AG09309 (cell line): ENCODE measurements around the gene ZNF316.

Source experiments
- DNase-seq: peaks from one replicate; pipeline ENCODE4 v3.0.0-alpha.2; 2010; ENCODE audit warnings: low read depth
- H3K4me3 ChIP-seq: 2 replicates; pipeline ENCODE4 v1.5.1; 2011; ENCODE audit warnings: mild to moderate bottlenecking, low read depth, low read length, moderate library complexity; ENCODE audit not compliant: control insufficient read depth
- TF ChIP-seq, protein P1 (sequence below): IDR thresholded peaks from 2 replicates; pipeline ENCODE4 v1.5.1; 2011; ENCODE audit warnings: mild to moderate bottlenecking, low read depth, low read length, inconsistent platforms; ENCODE audit not compliant: insufficient read depth, control insufficient read depth; ENCODE audit errors: missing control alignments

The ZNF316 gene

DNA sequence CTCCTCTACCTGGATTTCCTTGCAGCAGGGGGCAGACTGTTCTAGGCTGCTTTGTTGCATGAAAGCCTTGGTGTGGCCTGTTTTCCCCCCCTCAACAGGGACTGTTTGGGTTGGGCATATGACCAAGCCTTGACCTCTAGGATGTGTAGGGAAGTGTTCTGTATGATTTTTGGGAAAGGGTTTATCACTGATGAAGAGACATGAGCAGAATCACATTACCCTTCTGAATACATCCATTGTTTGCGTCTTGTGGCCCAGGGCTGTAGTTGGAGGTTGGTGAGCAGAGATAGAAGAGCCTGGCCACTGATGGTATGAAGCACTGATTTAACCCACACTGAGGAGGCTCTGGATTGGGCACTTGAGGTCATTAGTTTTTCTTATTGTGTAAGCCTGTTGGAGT lies 43.0 kb downstream of the ZNF316 start:
- no peak for DNase-seq
- TF ChIP-seq, protein P1, sequence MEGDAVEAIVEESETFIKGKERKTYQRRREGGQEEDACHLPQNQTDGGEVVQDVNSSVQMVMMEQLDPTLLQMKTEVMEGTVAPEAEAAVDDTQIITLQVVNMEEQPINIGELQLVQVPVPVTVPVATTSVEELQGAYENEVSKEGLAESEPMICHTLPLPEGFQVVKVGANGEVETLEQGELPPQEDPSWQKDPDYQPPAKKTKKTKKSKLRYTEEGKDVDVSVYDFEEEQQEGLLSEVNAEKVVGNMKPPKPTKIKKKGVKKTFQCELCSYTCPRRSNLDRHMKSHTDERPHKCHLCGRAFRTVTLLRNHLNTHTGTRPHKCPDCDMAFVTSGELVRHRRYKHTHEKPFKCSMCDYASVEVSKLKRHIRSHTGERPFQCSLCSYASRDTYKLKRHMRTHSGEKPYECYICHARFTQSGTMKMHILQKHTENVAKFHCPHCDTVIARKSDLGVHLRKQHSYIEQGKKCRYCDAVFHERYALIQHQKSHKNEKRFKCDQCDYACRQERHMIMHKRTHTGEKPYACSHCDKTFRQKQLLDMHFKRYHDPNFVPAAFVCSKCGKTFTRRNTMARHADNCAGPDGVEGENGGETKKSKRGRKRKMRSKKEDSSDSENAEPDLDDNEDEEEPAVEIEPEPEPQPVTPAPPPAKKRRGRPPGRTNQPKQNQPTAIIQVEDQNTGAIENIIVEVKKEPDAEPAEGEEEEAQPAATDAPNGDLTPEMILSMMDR = no peak
- H3K4me3 ChIP-seq = no peak overlapping the region

DNA sequence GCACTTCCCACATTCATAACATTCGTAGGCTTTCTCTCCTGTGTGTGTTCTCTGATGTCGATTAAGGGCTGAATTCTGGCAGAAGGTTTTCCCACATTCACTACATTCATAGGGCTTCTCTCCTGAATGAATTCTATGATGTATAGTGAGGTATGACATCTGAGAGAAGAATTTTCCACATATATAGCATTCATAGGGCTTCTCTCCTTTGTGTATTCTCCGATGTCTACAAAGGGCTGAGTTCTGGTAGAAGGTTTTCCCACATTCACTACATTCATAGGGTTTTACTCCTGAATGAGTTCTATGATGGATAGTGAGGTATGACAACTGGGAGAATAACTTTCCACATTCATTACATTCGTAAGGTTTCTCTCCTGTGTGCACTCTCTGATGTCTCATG lies 54.0 kb downstream of the ZNF316 start:
- TF ChIP-seq, protein P1 = no peak
- no peak overlapping the region for H3K4me3 ChIP-seq
- no peak for DNase-seq

DNA sequence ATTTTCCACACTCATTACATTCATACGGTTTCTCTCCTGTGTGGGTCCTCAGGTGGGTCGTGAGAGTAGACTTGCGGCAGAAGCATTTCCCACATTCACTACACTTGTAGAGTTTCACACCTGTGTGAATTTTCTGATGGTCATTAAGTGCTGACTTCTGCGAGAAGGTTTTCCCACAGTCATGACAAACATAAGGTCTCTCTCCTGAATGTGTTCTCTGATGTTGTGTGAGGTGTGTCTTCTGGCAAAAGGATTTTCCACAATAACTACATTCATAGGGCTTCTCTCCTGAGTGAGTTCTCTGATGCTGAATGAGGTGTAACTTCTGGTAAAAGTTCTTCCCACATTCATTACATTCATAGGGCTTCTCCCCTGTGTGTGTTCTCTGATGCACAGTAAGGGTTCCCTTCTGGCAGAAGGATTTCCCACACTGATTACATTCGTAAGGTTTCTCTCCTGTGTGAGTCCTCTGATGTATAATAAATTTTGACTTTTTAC lies 54.5 kb downstream of the ZNF316 start:
- no peak for DNase-seq
- no peak overlapping the region for H3K4me3 ChIP-seq
- TF ChIP-seq, protein P1 = no peak

DNA sequence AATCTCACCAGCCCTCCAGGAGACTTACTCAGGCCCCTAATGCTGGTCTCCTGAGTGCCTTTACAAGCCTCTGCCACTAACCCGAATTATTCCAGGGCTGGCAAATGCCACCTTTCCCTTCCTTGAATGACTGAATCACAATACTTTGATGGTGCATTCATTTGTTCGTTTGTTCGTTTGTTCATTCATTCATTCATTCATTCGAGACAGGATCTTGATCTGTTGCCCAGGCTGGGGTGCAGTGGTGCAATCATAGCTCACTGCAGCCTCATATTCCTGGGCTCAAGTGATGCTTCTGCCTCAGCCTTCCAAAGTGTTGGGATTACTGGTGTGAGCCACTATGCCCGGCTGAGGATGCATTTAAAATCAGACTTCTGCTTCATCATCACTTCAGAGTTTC lies 63.7 kb downstream of the ZNF316 start:
- TF ChIP-seq, protein P1 = no peak
- no peak for DNase-seq
- H3K4me3 ChIP-seq = no peak overlapping the region

DNA sequence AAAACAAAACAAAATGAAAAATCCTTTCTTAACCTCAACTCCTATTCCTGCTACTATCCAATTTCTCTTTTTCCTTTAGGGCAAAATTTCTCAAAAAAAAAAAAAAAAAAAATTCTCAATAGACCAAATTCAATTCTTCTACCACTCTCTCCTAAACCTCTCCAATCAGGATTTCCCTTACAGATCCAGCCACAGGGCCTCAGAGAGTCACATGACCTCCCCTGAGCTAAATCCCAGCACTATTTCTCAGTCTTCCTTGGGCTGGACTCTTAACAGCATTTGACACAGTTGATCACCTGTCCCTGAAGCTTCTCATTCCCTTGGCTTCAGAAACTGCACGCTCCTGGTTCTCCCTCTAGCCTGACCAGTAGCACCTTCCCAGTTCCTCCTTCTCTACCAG lies 64.7 kb downstream of the ZNF316 start:
- TF ChIP-seq, protein P1 = no peak

More for the DNA sequence above, 64.7 kb downstream of the ZNF316 start:
- no peak overlapping the region for H3K4me3 ChIP-seq
- no peak for DNase-seq
